Panc1 (cell line): ENCODE data around the gene ADK.

Experiments
- CTCF ChIP-seq: fragments of 450-650 bp; IDR thresholded peaks from 2 replicates; pipeline ENCODE4 v1.5.1; 2017; ENCODE audit warnings: mild to moderate bottlenecking
- POLR2AphosphoS5 ChIP-seq: IDR thresholded peaks from 2 replicates; pipeline ENCODE4 v1.6.1; 2012; ENCODE audit warnings: mild to moderate bottlenecking, low read depth, low read length, moderate library complexity

GRCh38 chr10:74746813-74747212, 595.8 kb downstream of the ADK start:
- TF ChIP-seq CTCF (no peak), POLR2AphosphoS5 (no peak)
